ENCODE results near the gene SMARCC1. TPM values are rescaled to one million over a fixed set of nuclear protein-coding genes. Genes with fewer than 3 reads are reported as not detected.

Gene SMARCC1
- total RNA-seq, 1 donor from 2014 or later = 104 TPM

- DNase-seq = no peak
Measured at GRCh38 chr3:47583320-47584075, 198.2 kb downstream of the SMARCC1 start.

DNA sequence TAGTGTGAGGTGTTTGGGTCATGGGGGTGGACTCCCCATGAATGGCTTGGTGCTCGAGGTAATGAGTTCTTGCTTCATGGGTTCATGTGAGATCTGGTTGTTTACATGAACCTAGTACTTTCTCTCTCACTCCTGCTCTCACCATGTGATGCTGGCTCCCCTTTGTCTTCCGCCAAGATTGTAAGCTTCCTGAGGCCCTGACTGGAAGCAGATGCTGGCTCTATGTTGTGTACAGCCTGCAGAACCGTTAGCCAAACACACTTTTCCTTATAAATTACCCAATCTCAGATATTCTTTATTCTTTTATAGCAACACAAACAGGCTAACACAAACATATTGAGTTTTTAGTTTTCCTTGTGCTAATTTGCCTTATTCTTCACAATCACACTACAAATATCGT, 199.9 kb downstream of the SMARCC1 start:
- DNase-seq = no peak

DNA sequence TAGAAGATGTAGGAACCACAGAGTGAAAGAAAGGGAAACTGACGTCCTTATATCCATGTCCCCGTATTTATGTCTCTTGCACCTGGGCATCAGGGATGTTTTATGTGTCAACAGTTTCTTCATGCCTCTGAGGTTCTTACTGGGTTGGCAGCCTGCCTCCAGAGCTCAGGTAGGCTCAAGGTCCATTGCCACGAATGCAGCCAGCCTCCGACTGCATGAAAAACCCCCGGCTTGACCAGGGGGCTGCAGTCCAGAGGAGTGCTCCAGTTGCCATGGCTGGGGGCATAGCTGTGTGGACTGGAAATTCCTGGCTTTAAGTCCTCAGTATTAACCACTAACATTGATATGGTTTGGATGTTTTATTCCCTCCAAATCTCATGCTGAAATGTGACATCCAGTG, 200.3 kb downstream of the SMARCC1 start:
- DNase-seq = no peak

GRCh38 chr3:47580481-47580880, 201.2 kb downstream of the SMARCC1 start:
- DNase-seq = no peak

GRCh38 chr3:47579875-47580274, 201.8 kb downstream of the SMARCC1 start:
- DNase-seq = no peak

DNA sequence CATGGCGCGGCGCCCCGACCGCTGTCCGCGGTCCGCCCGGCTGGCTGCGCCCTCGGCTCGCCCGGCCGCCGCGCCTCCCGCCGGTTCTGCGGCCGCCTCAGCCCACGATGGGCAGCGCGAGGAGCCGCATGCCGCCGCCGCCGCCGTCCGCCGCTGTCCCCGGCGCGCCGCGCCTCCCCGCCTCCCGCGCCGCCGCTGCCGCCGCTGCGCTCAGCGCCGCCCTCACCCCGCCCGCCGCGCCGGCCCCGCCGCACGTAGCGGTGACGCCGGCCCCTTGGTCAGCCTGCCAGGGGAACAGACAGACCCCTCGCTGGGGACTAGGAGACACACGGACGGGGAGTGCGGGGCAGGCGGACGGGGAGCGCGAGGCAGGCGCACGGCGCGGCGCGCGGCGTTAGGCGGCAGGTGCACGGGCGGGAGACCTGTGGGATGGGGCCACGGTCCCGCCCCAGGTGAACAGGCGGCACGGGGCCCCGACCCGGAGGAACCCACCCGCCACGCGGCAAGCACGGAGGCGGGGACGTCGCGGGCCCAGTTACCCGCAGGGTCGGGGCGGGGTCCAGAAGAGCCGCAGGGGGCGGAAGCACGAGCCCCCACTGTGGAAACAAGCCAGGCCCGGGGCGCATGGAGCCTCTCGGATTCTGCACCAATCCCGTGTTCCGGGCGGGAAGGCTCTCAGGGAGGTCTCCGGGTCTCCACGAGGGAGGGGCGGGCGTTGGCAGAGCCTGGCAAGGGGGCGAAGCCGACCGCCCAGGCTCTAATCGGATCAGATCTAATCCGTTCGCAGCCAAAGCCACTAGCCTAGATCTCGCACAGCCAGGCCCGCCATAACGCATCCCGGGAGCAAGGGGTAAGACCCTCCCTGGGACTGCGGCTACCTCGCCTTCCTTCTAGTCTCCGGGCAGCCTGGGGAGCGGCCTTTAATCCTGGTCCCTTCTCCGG, 202.7 kb downstream of the SMARCC1 start, which contains the start of gene CSPG5:
Gene CSPG5 (minus strand): TSS at position 175 of the 942 bp plus-strand sequence. CDS start 172 bp downstream, at position 3.
- peak; percentile 45 for DNase-seq

- no peak for DNase-seq
Measured at GRCh38 chr3:47578119-47578632, 203.5 kb downstream of the SMARCC1 start.

- DNase-seq = no peak
Measured at GRCh38 chr3:47577583-47578118, 204.0 kb downstream of the SMARCC1 start.

GRCh38 chr3:47573190-47574172, 208.2 kb downstream of the SMARCC1 start:
- DNase-seq = peak; percentile 37

DNA sequence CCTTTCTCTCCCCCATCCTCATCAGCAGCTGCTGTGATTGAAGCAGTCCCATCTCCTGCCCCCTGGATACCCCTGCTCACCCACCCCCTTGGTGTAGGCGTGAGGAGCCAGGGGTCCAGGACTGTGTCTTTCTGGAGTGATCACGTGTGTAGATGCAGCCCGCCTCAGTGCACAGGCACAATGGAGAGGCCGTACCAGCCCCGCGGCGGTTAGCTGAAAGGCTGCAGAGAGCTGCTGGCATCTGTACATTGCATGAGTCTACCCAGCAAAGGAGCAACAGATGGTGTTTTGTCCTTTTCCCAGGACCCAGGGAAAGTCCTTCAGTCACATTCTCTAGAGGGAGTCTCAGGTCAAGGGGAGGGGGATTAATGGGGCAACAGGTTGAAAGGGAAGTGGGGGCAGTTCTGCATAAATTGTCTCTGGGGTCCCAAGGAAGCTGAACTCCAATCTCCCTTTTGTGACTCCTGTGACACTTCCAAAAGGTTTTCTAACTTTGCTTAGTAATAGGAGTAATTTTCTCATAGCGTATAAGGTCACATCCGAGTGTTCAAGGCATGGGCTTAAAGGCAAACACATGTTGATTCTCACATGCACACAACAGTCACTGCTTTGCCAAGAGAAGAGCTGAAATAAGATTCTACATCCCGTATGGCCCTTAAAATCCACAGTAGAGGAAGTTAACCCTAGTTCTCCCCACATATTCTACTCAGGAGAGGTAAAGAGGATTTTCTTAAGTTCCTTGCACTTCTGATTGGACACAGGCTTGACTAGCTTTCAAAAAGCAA, 210.1 kb downstream of the SMARCC1 start:
- peak; percentile 21 for DNase-seq

DNA sequence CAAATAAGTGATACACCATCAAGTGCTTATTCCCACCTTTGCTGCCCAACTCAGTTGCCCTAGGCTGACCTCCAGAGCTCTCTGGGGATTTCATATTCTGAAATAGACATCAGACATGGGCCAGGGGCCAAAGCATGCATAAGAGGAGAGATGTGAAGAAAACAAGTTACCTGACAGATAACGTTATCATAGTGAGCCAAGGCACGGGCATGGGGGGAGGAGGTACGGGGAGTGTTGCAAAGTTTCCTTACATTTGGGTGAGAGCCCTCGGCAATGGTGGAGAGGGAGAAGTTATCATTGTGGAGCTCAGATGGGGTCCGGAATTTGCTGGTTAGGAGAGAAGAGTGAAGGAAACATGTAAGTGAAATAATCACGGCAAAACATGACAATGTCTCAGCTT, 212.8 kb downstream of the SMARCC1 start:
- no peak for DNase-seq

GRCh38 chr3:47567149-47567548, 214.5 kb downstream of the SMARCC1 start:
- no peak for DNase-seq

- no peak for DNase-seq
Measured at GRCh38 chr3:47566667-47567066, 215.0 kb downstream of the SMARCC1 start.

DNA sequence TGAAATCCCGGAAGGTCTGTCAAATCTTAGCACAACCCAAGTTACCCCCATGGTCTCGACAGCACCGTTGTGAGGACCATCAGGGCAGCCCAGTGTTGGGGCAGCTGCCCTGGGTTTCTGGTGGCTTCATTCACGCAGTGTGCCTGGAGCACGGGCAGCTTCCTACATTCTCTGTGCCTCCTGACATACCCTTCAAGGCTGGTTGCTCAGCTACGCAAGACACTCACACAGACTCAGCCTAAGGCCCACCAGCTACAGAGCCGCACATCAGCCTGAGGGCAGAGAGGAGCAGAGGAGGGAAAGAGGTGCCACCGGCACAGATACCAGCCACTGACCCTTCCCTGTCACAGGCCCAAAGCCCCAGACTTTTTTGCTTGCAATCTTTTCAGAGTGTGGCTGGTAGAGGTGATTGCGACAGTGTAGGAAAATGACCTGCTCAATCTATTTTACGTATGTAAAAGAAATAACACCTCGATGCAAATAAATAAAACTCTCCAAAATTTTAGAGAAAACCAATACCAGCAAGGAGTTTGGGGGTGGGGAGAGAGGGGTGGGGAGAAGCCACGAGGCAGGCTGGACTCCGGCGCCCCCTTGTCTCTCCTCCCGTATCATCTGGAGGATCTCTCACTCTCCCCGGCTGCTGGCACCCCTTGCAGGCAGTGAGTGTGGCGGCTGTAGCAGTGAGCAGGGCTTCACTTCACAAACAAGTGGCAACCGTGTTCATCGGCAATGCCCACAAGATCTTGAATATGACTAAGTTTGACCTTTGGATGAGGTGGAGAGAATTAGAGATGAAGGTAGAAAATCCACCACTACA, 215.8 kb downstream of the SMARCC1 start:
- DNase-seq = no peak

- no peak for DNase-seq
Measured at GRCh38 chr3:47556351-47556750, 225.3 kb downstream of the SMARCC1 start.

GRCh38 chr3:47554335-47554734, 227.4 kb downstream of the SMARCC1 start:
- no peak for DNase-seq

DNA sequence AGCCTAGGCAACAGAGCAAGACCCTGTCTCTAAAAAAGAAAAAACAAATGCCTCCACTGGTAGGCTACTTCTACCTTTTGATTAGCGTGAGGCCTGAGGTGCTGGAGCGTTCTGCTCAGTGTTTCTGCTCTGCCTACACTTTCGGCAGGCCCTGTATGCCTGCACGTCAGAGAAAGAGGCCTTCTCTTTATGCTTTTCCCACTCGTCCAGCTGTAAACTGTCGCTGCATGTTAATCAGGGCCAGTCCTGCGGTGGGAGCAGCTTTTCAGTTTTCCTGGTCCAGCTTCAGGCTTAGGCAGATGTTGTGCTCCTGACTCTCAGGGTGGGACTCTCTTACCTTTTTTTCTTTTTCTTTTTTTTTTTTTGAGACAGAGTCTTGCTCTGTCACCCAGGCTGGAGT, 228.3 kb downstream of the SMARCC1 start:
- DNase-seq = no peak

DNA sequence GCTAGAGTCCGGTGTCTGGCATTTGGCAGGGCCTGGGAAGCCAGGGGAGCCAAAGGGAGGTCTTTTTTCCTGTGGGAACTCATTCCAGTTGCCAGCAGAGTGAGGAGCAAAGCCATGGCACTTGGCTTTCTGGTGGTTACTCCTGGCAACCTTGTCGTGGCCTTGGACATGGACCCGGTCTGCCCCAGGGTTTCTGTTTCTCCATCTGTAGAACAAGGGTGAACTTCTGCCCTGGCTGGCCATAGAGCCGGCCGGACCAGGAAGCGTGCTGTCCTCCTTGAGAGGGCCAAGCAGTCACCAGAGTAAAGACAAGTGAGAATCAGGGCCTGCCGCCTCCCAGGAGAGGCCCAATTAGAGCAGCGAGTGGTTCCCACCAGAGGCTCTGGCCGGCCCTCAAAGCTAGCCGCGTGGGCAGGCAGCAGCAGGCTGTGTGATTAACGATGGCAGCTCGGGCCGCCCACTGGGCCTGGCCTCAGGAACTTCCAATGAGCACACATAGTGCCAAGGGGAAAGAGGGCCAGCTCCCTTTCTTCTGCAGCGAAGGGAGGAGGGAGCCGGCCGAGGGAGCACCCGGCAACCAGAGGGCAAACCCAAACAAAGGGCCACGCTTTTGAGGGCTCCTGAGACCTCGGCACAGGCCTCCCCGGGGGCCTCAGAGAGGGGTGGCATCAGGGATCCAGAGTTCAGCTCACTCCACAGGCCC, 239.1 kb downstream of the SMARCC1 start:
- DNase-seq = peak; percentile 7

GRCh38 chr3:47541583-47542108, 240.0 kb downstream of the SMARCC1 start:
- DNase-seq = no peak
